Activated B cell treated with CpG ODN at 0.5 μM for 24 hours (primary cell): ENCODE results near the gene KRT15. TPM values are rescaled to one million over a fixed set of nuclear protein-coding genes. Genes with fewer than 3 reads are reported as not detected.

Experiments used
- ATAC-seq: fragments of 200-7000 bp; cut with Tn5 transposase; one replicate; pipeline ENCODE4 v1.10.0; 2021; ENCODE audit warnings: low read depth, mild to moderate bottlenecking, moderate library complexity
- CTCF ChIA-PET: fragments of 350-600 bp; sonication (Branson Sonifier 250); formaldehyde crosslinking; loops from one replicate; lab custom pipeline; 2021; ENCODE audit warnings: antibody characterized with exemption; lab: Charles Lee
- POLR2A ChIA-PET: fragments of 350-600 bp; sonication (Branson Sonifier 250); formaldehyde crosslinking; loops from one replicate; lab custom pipeline; 2021; ENCODE audit warnings: antibody characterized with exemption; lab: Charles Lee
- DNase-seq: peaks from one replicate; pipeline ENCODE4 v3.0.0; 2022
- H3K27ac Mint-ChIP-seq: one replicate; pipeline ENCODE4 v1.8.0; 2020; ENCODE audit warnings: mixed read lengths
- H3K27me3 Mint-ChIP-seq: one replicate; pipeline ENCODE4 v1.8.0; 2021; ENCODE audit warnings: mixed read lengths
- H3K36me3 Mint-ChIP-seq: one replicate; pipeline ENCODE4 v1.8.0; 2021; ENCODE audit warnings: low read depth, mixed read lengths
- H3K4me1 Mint-ChIP-seq: one replicate; pipeline ENCODE4 v1.8.0; 2021; ENCODE audit warnings: mixed read lengths
- H3K4me3 Mint-ChIP-seq: one replicate; pipeline ENCODE4 v1.8.0; 2020; ENCODE audit warnings: mild to moderate bottlenecking, mixed read lengths
- H3K9me3 Mint-ChIP-seq: one replicate; pipeline ENCODE4 v1.8.0; 2020; ENCODE audit warnings: mixed read lengths
- intact Hi-C: fragments of 100-400 bp; cut with micrococcal nuclease; formaldehyde crosslinking; loops from one replicate; pipeline ENCODE4 v1.15.1; 2024
- total RNA-seq: library from RNA; stranded (reverse); gene quantifications from 2 replicates; pipeline ENCODE4 v1.2.3, GENCODE V29; 2022
- TF ChIP-seq, protein P1 (sequence below): fragments of 200-600 bp; IDR thresholded peaks from one replicate; pipeline ENCODE4 v1.8.0; 2022; ENCODE audit warnings: antibody characterized with exemption, mild to moderate bottlenecking

KRT15 gene
- not detected in 2 replicates for total RNA-seq

DNA sequence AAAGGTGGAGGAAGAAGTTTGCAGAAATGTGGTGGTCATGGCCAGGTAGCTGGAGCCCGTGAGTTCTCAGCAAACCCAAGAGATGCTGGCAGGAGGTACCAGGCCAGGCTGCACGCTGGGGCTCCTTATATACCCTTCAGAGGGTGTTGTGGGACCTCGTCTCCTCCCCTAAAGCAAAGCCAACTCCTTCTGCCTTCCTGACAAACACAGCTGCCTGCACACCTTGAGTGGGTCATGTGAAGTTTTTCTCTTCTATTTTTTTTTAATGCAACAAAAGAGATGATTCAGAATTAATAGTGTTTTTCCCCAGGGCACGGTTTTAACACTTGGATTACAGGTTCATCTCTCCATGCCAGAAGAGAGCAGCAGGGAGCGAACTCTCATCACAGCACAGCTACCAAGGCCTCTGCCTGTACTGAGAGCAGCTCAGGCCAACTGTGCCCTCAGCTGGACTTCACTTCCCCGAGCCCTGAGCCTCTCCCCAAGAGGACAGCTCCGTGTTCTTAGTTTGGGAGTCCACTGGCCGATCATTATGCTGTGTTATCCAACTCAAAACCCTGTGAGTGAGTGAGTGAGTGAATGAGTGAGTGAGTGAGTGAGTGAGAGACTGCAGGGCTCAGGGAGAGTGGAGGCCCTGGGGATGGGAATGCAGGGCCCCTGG lies at the start of gene KRT15:
Gene KRT15, minus strand, starts transcription at position 102 of the 661 bp plus-strand sequence. Its CDS starts 63 bp downstream, at position 39.
- CTCF ChIA-PET = interaction anchor here (1.7 kb wide), 1 partner anchor 30 kb away, joined by 8 read pairs; no protein-coding TSS in a partner anchor
- TF ChIP-seq, protein P1, sequence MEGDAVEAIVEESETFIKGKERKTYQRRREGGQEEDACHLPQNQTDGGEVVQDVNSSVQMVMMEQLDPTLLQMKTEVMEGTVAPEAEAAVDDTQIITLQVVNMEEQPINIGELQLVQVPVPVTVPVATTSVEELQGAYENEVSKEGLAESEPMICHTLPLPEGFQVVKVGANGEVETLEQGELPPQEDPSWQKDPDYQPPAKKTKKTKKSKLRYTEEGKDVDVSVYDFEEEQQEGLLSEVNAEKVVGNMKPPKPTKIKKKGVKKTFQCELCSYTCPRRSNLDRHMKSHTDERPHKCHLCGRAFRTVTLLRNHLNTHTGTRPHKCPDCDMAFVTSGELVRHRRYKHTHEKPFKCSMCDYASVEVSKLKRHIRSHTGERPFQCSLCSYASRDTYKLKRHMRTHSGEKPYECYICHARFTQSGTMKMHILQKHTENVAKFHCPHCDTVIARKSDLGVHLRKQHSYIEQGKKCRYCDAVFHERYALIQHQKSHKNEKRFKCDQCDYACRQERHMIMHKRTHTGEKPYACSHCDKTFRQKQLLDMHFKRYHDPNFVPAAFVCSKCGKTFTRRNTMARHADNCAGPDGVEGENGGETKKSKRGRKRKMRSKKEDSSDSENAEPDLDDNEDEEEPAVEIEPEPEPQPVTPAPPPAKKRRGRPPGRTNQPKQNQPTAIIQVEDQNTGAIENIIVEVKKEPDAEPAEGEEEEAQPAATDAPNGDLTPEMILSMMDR = no peak

DNA sequence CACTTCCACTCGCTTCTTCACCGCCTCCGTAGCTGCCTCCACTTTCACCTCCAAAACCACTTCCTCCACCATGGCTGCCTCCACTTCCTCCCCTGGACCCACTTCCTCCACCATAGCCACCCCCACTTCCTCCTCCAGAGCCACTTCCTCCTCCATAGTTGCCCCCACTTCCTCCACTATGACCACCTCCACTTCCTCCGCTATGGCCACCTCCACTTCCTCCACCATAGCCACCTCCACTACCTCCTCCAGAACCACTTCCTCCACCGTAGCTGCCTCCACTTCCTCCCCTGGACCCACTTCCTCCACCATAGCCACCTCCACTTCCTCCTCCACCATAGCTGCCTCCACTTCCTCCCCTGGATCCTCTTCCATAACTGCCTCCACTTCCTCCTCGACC lies 48.6 kb upstream of the KRT15 start:
- Mint-ChIP-seq H3K4me3 (no peak overlapping the region), H3K9me3 (peaks cover 6% of the 10 kb centered on the region), H3K36me3 (no peaks in the 10 kb centered on the region), H3K27me3 (peaks cover 17% of the 10 kb centered on the region), H3K4me1 (peaks cover 3% of the 10 kb centered on the region), H3K27ac (peak overlapping the region; percentile 54)
- ChIA-PET POLR2A (no interaction called here), CTCF (interaction anchor here (1.3 kb wide), 1 partner anchor 18 kb away, joined by 5 read pairs; no protein-coding TSS in a partner anchor)
- intact Hi-C loops = no loop called here
- TF ChIP-seq, protein P1 = no peak
- no peak for ATAC-seq
- DNase-seq = no peak

More for the DNA sequence above, at the start of gene KRT15:
- Mint-ChIP-seq H3K36me3 (no peaks in the 10 kb centered on the region), H3K27ac (no peak within 1 kb of the TSS), H3K9me3 (no peaks in the 10 kb centered on the region), H3K4me1 (no peaks in the 10 kb centered on the region), H3K4me3 (no peak within 1 kb of the TSS), H3K27me3 (peaks cover 19% of the 10 kb centered on the region)
- ATAC-seq (no peak), DNase-seq (no peak)
- POLR2A ChIA-PET = no interaction called here
- intact Hi-C loops = no loop called here

DNA sequence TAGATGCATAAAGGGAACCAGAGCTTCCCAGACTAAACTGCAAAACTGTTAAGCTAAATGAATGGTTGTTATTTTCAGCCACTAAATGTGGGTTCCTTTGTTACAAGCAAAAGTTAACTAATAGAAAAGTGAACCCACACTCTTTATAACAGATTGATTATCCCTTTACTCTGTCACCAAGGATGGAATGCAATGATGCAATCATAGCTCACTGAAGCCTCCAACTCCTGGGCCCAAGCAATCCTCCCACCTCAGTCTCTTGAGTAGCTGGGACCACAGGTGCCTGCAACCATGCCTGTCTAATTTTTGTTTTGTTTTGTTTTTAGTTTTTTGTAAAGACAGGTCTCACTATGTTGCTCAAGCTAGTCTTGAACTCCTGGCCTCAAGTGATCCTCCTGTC lies 46.6 kb upstream of the KRT15 start:
- Mint-ChIP-seq H3K9me3 (peaks cover 6% of the 10 kb centered on the region), H3K27me3 (peaks cover 25% of the 10 kb centered on the region), H3K4me3 (no peak overlapping the region), H3K36me3 (no peaks in the 10 kb centered on the region), H3K4me1 (peaks cover 3% of the 10 kb centered on the region), H3K27ac (no peak overlapping the region)
- ATAC-seq = no peak
- no peak for DNase-seq
- CTCF ChIA-PET = interaction anchor here (1.8 kb wide), 1 partner anchor 16 kb away, joined by 5 read pairs; no protein-coding TSS in a partner anchor
- intact Hi-C loops = no loop called here
- TF ChIP-seq, protein P1 = no peak
- POLR2A ChIA-PET = no interaction called here

DNA sequence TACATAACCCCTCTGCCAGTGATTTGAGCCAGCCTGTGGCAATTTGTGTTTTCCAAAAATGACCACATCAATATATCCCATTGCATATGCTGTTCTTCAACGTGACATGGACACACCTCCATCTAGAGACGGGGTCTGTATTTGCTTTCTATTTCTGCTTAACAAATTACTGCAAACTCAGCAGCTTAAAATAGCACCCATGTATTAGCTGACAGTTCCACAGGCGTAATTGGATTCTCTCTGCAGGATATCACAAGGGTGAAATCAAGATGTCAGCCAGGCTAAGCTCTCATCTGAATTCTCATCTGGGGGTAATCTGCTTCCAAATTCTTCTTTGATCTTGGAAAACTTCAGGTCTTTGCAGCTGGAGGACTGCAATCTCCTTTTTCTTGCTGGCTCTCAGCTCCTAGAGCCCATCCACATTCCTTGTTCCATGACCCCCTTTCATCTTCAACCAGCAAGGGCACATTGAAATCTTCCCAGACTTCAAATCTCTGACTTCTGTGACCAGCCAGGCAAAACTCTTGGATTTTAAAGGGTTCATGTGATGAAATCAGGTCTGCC lies 45.0 kb upstream of the KRT15 start:
- POLR2A ChIA-PET = no interaction called here
- Mint-ChIP-seq H3K4me1 (peaks cover 3% of the 10 kb centered on the region), H3K9me3 (peaks cover 6% of the 10 kb centered on the region), H3K27ac (no peak overlapping the region), H3K27me3 (peaks cover 31% of the 10 kb centered on the region), H3K36me3 (no peaks in the 10 kb centered on the region), H3K4me3 (no peak overlapping the region)
- TF ChIP-seq, protein P1 = no peak
- CTCF ChIA-PET = interaction anchor here (0.6 kb wide), 1 partner anchor 14 kb away, joined by 3 read pairs; no protein-coding TSS in a partner anchor
- intact Hi-C loops = no loop called here
- no peak for ATAC-seq
- DNase-seq = no peak

DNA sequence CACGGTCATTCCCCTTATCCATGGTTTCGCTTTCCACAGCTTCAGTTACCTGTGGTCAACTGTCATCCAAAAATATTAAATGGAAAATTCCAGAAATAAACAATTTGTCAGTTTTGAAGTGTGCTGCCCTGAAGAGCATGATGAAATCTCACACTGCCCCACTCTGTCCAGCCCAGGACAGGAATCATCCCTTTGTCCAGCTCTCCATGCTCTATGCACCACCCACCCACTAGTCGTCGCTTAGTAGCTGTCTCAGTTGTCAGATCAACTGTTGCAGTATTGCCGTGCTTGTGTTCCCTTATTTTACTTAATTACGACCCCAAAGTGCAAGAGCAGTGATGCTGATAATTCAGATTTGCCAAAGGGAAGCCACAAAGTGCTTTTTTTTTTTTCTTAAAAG lies 42.9 kb upstream of the KRT15 start:
- Mint-ChIP-seq H3K27me3 (peaks cover 43% of the 10 kb centered on the region), H3K4me1 (no peaks in the 10 kb centered on the region), H3K9me3 (no peaks in the 10 kb centered on the region), H3K36me3 (no peaks in the 10 kb centered on the region), H3K27ac (no peak overlapping the region), H3K4me3 (no peak overlapping the region)
- ChIA-PET CTCF (no interaction called here), POLR2A (no interaction called here)
- DNase-seq (no peak), ATAC-seq (no peak)
- intact Hi-C loops = no loop called here
- TF ChIP-seq, protein P1 = no peak
